Kidney (tissue), 14 donors: ENCODE data around the gene SPATA2. TPM values are rescaled to one million over a fixed set of nuclear protein-coding genes. Genes with fewer than 3 reads are reported as not detected.

Experiments used
- DNase-seq, 5 donors: peaks; one replicate each; pipeline ENCODE4 v3.0.0-alpha.2; 2013 to 2020
- FAIRE-seq: peaks from 2 replicates; lab custom pipeline; 2012; peaks lifted over from hg19 to GRCh38; lab: Jason Lieb, UNC
- H3K27ac ChIP-seq, 2 donors: one replicate each; pipeline ENCODE4 v1.7.0; 2013; ENCODE audit warnings: low read depth in 2 of 2, low read length in 2 of 2, inconsistent platforms in 1 of 2
- H3K27me3 ChIP-seq: one replicate; pipeline ENCODE4 v1.7.1; 2013; ENCODE audit warnings: low read length, inconsistent platforms; ENCODE audit not compliant: control insufficient read depth, insufficient read depth
- H3K36me3 ChIP-seq, 3 donors: one replicate each; pipeline versions ENCODE4 v1.7.0 to v1.7.1; 2013; ENCODE audit warnings: low read length in 3 of 3, control low read depth in 1 of 3, inconsistent platforms in 1 of 3; ENCODE audit not compliant: insufficient read depth in 3 of 3, control insufficient read depth in 2 of 3
- H3K4me1 ChIP-seq, 3 donors: one replicate each; pipeline versions ENCODE4 v1.7.0 to v1.7.1; 2013; ENCODE audit warnings: low read length in 3 of 3, inconsistent platforms in 1 of 3, low read depth in 1 of 3; ENCODE audit not compliant: control insufficient read depth in 2 of 3, insufficient read depth in 2 of 3
- H3K4me3 ChIP-seq, 3 donors: one replicate each; pipeline versions ENCODE4 v1.7.0 to v1.8.1; 2013; ENCODE audit warnings: low read length in 3 of 3, control low read depth in 1 of 3, inconsistent platforms in 1 of 3
- H3K9ac ChIP-seq, 3 donors: one replicate each; pipeline versions ENCODE4 v1.7.0 to v1.7.1; 2013; ENCODE audit warnings: low read length in 3 of 3, control low read depth in 1 of 3, inconsistent platforms in 1 of 3
- H3K9me3 ChIP-seq, 3 donors: one replicate each; pipeline versions ENCODE4 v1.7.0 to v1.7.1; 2013; ENCODE audit warnings: low read length in 3 of 3, control low read depth in 1 of 3, inconsistent platforms in 1 of 3; ENCODE audit not compliant: control insufficient read depth in 2 of 3, insufficient read depth in 1 of 3
- CTCF ChIP-seq: IDR thresholded peaks from 3 replicates; pipeline ENCODE4 v1.5.1; 2012; ENCODE audit warnings: mild to moderate bottlenecking, moderate library complexity, borderline replicate concordance; ENCODE audit not compliant: insufficient read depth; ENCODE audit errors: extremely low read depth
- intact Hi-C: fragments of 100-400 bp; cut with DNase I; formaldehyde crosslinking; loops from one replicate; pipeline ENCODE4 v1.11.1; 2022
- polyA plus RNA-seq: library from polyadenylated mRNA; stranded (reverse); fragments of 350-450 nt; fragmentation: Illumina TruSeq; extraction: RNeasy Lipid Tissue Mini Kit (QIAGEN cat#74804); gene quantifications from one replicate; pipeline ENCODE4 v1.2.3, GENCODE V29; 2014; ENCODE audit warnings: low read depth, low replicate concordance; ENCODE audit not compliant: insufficient read depth
- total RNA-seq: library from RNA; stranded (reverse); fragmentation: NEBNext Ultra II Directional; extraction: Animal tissue kit (Norgen Biotek cat#: 25700); gene quantifications from one replicate; pipeline ENCODE4 v1.2.1, GENCODE V29; 2021
- donor health status: control.
- donor health status: control.
- donor health status: control.
- donor health status: control.
- donor health status: control.
- donor health status: DM: yes; HTN: yes; CAD: no.
- donor health status: Normal renal cell carcinoma (clear cell type).

Gene SPATA2
- total and polyA plus RNA-seq, 2 donors from 2014 or later: 5.8 to 9.0 TPM

DNA sequence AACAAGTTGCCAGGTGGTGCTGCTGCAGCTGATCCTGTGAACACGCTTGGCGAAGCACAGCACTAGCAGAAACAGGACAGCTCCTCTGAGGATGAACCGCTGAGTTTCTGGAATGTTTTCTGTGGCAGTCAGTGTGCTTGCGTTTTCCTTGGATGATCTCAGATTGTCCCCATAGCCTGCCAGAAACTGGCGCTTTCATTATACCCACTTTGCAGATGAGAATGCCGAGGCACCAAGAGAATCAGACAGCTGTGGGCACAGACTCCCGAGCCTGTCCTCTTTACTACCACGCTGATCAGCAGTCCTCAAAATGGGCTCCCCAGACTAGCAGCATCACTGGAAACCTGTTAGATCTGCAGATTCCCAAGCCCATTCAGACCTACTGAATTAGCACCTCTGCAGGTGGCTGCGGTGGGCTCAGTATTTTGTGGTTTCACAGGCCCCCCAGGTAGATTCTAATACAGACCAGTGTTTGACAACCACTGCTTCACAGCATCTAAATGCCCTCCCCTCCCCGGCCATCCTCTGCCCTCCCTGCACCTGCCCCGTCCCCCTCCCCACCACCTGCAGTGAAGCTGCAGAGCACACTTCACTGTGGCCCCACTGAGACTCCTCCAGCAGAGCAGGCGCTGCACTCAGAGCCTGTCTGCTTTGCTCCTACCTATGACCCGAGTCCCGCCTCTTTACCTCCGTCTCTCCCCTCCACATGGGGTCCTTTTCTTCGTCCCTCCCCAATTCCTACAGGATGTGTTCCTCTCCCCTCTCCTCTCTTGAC is 29.6 kb downstream of the SPATA2 start:
- FAIRE-seq (no peak), DNase-seq (no peak)
- no peaks in the 10 kb centered on the region for H3K9me3 ChIP-seq
- TF ChIP-seq CTCF: no peak
- H3K4me3 ChIP-seq: no peak overlapping the region
- H3K4me1 ChIP-seq: peaks cover 0 to 12% (median 0%) of the 10 kb centered on the region in 3 donors
- peaks cover 0 to 27% (median 13%) of the 10 kb centered on the region in 3 donors for H3K36me3 ChIP-seq
- H3K9ac ChIP-seq: no peak overlapping the region
- no peak overlapping the region for H3K27ac ChIP-seq
- no peaks in the 10 kb centered on the region for H3K27me3 ChIP-seq
- intact Hi-C loops: no loop called here

- no peaks in the 10 kb centered on the region for H3K27me3 ChIP-seq
- H3K9me3 ChIP-seq: no peaks in the 10 kb centered on the region
- no peak overlapping the region for H3K27ac ChIP-seq
- H3K9ac ChIP-seq: no peak overlapping the region
- DNase-seq (no peak), FAIRE-seq (no peak)
- peaks cover 2 to 31% (median 14%) of the 10 kb centered on the region in 3 donors for H3K36me3 ChIP-seq
- H3K4me1 ChIP-seq: peaks cover 0 to 8% (median 0%) of the 10 kb centered on the region in 3 donors
- no peak overlapping the region for H3K4me3 ChIP-seq
- TF ChIP-seq CTCF: no peak
- intact Hi-C loops: no loop called here
Observed at GRCh38 chr20:49883246-49883802, 32.0 kb downstream of the SPATA2 start.

DNA sequence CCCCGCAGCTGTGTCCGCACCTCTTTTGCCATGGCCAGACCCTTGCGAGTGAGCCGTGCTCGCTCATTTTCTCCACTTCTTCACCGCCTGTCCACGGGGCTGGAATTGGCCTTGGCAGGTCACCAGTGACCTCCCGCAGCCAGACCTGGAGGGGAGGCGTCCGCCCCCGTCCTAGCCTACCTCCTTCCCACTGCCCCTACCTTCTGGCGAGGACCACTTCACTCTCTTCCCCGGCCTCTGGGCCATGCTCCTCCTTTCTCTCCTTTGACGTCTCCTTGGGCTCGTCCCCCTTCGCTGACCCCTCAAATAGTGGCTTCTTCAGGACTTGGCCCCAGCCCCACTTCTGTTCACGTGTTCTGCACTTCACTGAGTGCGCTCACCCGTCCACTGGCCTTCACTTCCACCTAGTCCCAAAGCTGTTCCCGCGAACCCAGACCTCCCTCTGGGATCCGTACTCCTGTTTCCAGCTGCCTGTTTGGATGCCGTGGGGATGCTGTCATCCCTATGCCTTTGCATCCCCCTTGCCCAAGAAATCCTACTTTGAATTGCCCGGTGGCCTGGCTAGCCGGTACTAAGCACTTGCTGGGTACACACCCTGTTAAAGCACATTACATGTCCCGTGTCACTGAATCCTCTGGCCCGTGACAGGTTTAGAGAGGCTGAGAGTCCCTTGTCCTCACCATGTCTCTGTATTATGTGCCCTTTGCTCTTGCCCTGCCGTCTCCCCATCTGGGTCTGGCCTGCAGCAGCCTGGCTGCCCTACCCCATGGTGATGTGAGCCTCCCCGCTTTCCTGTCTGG is 33.0 kb downstream of the SPATA2 start:
- H3K27me3 ChIP-seq: no peaks in the 10 kb centered on the region
- DNase-seq: no peak
- no peaks in the 10 kb centered on the region for H3K9me3 ChIP-seq
- no peak overlapping the region for H3K27ac ChIP-seq
- no peak overlapping the region for H3K4me3 ChIP-seq
- no peak for TF ChIP-seq CTCF
- H3K36me3 ChIP-seq: peaks cover 2 to 31% (median 14%) of the 10 kb centered on the region in 3 donors
- peaks cover 0 to under 1% (median 0%) of the 10 kb centered on the region in 3 donors for H3K4me1 ChIP-seq
- FAIRE-seq: no peak
- intact Hi-C loops: no loop called here
- no peak overlapping the region for H3K9ac ChIP-seq
